MG63 (cell line): ENCODE measurements around the gene GAB1. TPM values are rescaled to one million over a fixed set of nuclear protein-coding genes. Genes with fewer than 3 reads are reported as not detected.

ENCODE experiments used
- total RNA-seq: library from RNA; depleted of rRNA; stranded (reverse); fragments of >200 nt; shearing (Covaris generic); gene quantifications from 2 replicates; pipeline ENCODE4 v1.2.3, GENCODE V29; 2014; ENCODE audit warnings: low replicate concordance; rRNA removed

The GAB1 gene
- total RNA-seq, 1 experiment from 2014 or later, result 3.4 TPM

Other genes with a start within 250 kb of the GAB1 start
- gene USP38, start 152.0 kb upstream of the GAB1 start, total RNA-seq, result 5.2 and 9.5 TPM in 2 replicates
- gene SMARCA5, start 176.8 kb downstream of the GAB1 start, total RNA-seq, result 16.6 and 22.5 TPM in 2 replicates